ENCODE data around the gene EMSY. TPM values are rescaled to one million over a fixed set of nuclear protein-coding genes. Genes with fewer than 3 reads are reported as not detected.

Gene EMSY
- polyA plus RNA-seq, 1 donor (not counting 4 experiments of a cell fraction or from before 2014, with no cell fraction given) = 11.3 TPM

DNA sequence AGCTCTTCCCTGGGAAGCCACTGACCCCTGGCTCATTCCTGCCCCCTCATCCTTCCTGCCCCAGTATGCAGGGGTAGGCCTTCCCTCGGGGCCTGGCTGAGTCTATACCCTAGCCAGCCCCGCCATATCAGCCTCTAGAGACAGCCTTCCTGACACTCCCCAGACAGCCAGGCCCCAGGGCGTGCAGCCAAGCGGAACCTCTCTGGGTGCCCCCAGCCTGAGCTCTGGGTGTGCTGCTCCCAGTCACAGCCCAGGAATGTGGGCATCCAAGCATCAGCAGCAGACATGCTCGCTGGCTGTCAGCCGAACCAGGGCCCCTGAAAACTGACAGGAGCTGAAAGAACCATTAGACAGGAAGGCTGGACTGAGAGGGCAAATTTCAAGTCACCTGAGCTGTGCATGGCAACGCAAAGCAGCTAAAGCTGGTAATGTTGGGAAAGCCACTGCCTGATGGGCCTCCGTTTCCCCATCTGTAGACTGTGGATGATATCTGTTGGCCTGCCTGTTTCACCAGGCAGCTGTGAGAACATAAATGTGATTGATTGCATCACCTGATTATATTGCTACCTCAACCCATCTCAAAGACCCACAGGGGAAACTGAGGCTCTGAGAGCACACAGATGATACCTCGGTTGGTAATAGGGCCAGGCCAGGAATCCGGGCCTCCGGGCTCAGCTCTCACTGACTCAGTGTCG lies 132.6 kb downstream of the EMSY start:
- Histone ChIP-seq H2AFZ (ENCODE audit: control insufficient read depth, low read length) (peak overlapping the region; percentile 72), H3K36me3 (ENCODE audit: control insufficient read depth in 2 of 2, extremely low read depth in 1 of 2, insufficient read depth in 2 of 2, low read length in 2 of 2) (no peaks in the 10 kb centered on the region), H3K9ac (ENCODE audit: control insufficient read depth, extremely low read depth, insufficient read depth, low read length) (peak overlapping the region; percentile 8), H3K4me3 (ENCODE audit: control insufficient read depth in 2 of 3, extremely low read depth in 1 of 3, insufficient read depth in 2 of 3, low read depth in 1 of 3, low read length in 3 of 3) (no peak overlapping the region), H3K9me3 (ENCODE audit: control insufficient read depth, low read depth, low read length) (no peaks in the 10 kb centered on the region), H3K79me2 (ENCODE audit: control insufficient read depth, insufficient read depth, low read length) (no peaks in the 10 kb centered on the region), H3K9me1 (ENCODE audit: control insufficient read depth, extremely low read depth, insufficient read depth, low read length) (no peaks in the 10 kb centered on the region), H3K27ac (ENCODE audit: control insufficient read depth, insufficient read depth, low read length) (peak overlapping the region; percentile 55), H3K4me2 (ENCODE audit: control insufficient read depth, extremely low read depth, insufficient read depth, low read depth, low read length) (peak overlapping the region; percentile 76), H3K27me3 (ENCODE audit: control insufficient read depth, extremely low read depth, insufficient read depth, low read length) (no peaks in the 10 kb centered on the region), H3K4me1 (ENCODE audit: control insufficient read depth, extremely low read depth, insufficient read depth, low read length) (peaks cover 25% of the 10 kb centered on the region), H4K20me1 (ENCODE audit: control insufficient read depth, extremely low read depth, insufficient read depth, low read length) (no peaks in the 10 kb centered on the region)
- FAIRE-seq (peak; percentile 83), DNase-seq (ENCODE audit: low read depth, low spot score) (peak; percentile 58)
- TF ChIP-seq EZH2 (IDR thresholded peaks at IDR 0.05; ENCODE audit: low read length) = no peak
- TF ChIP-seq, protein P1, sequence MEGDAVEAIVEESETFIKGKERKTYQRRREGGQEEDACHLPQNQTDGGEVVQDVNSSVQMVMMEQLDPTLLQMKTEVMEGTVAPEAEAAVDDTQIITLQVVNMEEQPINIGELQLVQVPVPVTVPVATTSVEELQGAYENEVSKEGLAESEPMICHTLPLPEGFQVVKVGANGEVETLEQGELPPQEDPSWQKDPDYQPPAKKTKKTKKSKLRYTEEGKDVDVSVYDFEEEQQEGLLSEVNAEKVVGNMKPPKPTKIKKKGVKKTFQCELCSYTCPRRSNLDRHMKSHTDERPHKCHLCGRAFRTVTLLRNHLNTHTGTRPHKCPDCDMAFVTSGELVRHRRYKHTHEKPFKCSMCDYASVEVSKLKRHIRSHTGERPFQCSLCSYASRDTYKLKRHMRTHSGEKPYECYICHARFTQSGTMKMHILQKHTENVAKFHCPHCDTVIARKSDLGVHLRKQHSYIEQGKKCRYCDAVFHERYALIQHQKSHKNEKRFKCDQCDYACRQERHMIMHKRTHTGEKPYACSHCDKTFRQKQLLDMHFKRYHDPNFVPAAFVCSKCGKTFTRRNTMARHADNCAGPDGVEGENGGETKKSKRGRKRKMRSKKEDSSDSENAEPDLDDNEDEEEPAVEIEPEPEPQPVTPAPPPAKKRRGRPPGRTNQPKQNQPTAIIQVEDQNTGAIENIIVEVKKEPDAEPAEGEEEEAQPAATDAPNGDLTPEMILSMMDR (optimal IDR thresholded peaks at IDR 0.05 in 1 of 3, IDR thresholded peaks at IDR 0.05 in 1 of 3, conservative IDR thresholded peaks at IDR 0.05 in 1 of 3; ENCODE audit: extremely low read depth in 1 of 3, insufficient read depth in 2 of 3, low read length in 3 of 3) = no peak
- dilution Hi-C loops (cut with MboI; ENCODE audit: extremely low pct_ligation_motif_present, low sequenced_read_pairs) = no loop called here

DNA sequence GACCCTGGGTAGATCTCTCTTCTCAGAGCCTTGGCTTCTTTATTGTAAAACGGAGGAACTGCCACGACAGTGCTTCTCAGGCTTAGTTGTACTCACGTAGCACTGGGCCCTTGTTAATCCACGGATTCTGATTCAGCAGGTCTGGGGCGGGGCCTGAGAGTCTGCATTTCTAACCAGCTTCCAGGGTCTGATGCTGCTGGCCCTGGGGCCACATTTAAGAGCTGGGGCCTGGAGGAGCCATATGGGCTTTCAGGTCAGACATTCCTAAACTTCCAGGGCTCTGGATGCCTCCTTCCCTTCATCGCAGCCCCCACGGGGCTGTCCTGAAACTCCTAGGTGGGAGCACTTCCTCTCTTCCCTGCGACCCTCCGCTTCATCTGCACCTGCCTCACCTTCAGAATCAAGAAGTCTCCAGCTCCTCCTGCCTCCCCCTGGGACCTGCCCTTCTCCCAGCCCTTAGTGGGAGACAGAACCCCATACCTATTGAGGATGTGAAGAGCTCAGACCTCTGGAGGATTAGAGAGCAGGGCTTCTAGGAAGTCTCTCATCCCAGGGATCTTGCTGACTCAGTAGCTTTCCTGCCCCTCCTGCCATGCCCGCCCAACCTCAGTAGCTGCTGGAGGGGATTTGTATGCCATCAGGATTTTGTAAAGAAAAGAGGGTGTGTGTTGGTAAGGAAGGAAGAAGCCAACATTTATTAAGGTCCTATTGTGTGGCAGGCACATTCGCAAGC lies 133.3 kb downstream of the EMSY start:
- H3K4me1 ChIP-seq (ENCODE audit: control insufficient read depth, extremely low read depth, insufficient read depth, low read length) = peaks cover 25% of the 10 kb centered on the region
- dilution Hi-C loops (cut with MboI; ENCODE audit: extremely low pct_ligation_motif_present, low sequenced_read_pairs) = no loop called here
- no peaks in the 10 kb centered on the region for H3K36me3 ChIP-seq (ENCODE audit: control insufficient read depth in 2 of 2, extremely low read depth in 1 of 2, insufficient read depth in 2 of 2, low read length in 2 of 2)
- H3K4me2 ChIP-seq (ENCODE audit: control insufficient read depth, extremely low read depth, insufficient read depth, low read depth, low read length) = peak overlapping the region; percentile 76
- H3K4me3 ChIP-seq (ENCODE audit: control insufficient read depth in 2 of 3, extremely low read depth in 1 of 3, insufficient read depth in 2 of 3, low read depth in 1 of 3, low read length in 3 of 3) = peak overlapping the region in 1 of 3 experiments; percentile 8
- no peaks in the 10 kb centered on the region for H4K20me1 ChIP-seq (ENCODE audit: control insufficient read depth, extremely low read depth, insufficient read depth, low read length)
- peak overlapping the region; percentile 8 for H3K9ac ChIP-seq (ENCODE audit: control insufficient read depth, extremely low read depth, insufficient read depth, low read length)
- H3K79me2 ChIP-seq (ENCODE audit: control insufficient read depth, insufficient read depth, low read length) = no peaks in the 10 kb centered on the region
- H3K27ac ChIP-seq (ENCODE audit: control insufficient read depth, insufficient read depth, low read length) = peak overlapping the region; percentile 55
- H3K9me3 ChIP-seq (ENCODE audit: control insufficient read depth, low read depth, low read length) = no peaks in the 10 kb centered on the region
- FAIRE-seq (peak; percentile 34), DNase-seq (ENCODE audit: low read depth, low spot score) (no peak)
- H3K9me1 ChIP-seq (ENCODE audit: control insufficient read depth, extremely low read depth, insufficient read depth, low read length) = no peaks in the 10 kb centered on the region
- H2AFZ ChIP-seq (ENCODE audit: control insufficient read depth, low read length) = peak overlapping the region; percentile 77
- TF ChIP-seq EZH2 (IDR thresholded peaks at IDR 0.05; ENCODE audit: low read length) = no peak
- TF ChIP-seq, protein P1 (optimal IDR thresholded peaks at IDR 0.05 in 1 of 3, IDR thresholded peaks at IDR 0.05 in 1 of 3, conservative IDR thresholded peaks at IDR 0.05 in 1 of 3; ENCODE audit: extremely low read depth in 1 of 3, insufficient read depth in 2 of 3, low read length in 3 of 3) = no peak
- H3K27me3 ChIP-seq (ENCODE audit: control insufficient read depth, extremely low read depth, insufficient read depth, low read length) = no peaks in the 10 kb centered on the region

Data from keratinocyte (primary cell).